NCI-H1694 treated with DMSO at 0.1 percent for 48 hours (cell line): Measurements from ENCODE around the gene PLEKHA5.

Experiments
- DNase-seq: peaks from one replicate; lab custom pipeline; 2025; lab: John Stamatoyannopoulos, UW

Gene PLEKHA5

DNA sequence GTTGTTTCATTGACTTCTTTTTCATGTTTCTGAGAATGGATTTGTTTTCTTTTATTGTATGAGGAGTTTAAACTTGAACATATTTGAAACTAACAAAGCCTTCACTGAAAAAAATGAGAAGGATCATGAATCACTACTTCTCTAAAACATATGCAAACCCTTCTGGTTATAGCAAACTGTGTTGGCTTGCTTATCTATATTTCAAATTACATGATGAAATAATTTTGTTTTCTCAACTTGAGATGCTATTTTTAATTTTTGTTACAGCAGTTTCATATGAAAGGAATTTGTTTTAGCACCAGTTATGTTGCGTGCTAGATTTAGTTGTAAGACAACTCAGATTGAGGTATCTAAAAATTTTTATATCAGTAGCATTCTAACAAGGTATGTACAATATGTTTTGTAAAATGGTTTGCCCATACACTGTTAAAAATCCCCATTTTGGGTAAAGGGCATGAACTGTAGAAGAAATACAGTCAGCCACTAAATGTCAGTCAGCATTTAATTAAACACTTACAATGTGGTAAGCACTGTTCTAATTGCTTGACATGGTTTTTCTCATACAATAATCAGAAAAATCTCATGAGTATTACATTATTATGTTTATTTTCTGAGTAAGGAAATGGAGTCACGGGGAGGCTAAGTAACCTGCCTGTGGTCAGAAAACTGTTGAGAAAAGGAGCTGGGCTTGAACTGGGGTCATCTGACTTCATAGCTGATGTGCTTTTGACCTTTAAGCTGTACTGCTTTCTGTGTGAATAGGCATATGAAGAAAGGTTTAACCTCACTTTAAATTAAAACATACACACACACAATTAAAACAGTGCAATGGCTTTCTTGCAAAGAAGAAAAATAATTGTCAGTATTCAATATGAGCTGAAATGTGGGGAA is 105.7 kb downstream of the PLEKHA5 start:
- no peak for DNase-seq

GRCh38 chr12:19236656-19237055 is 107.1 kb downstream of the PLEKHA5 start:
- no peak for DNase-seq

DNA sequence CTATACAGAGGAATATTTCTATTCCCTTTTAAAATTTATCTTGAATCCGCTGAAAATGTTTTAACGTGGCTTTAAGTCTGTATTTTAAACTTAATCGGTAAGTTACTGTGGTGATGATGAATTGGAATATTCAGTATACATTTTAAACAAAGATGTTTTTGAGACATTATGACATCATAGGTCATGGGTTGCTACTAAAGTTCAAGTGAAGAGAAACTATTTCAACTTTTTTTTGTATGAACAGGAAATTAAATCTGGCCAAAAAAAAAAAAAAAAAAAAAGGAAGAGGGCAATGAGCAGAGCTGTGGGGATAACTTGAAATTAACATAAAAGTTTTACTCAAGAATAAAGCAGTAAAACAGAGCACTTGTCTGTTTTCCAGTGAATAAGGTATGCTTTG is 109.0 kb downstream of the PLEKHA5 start:
- DNase-seq = no peak

DNA sequence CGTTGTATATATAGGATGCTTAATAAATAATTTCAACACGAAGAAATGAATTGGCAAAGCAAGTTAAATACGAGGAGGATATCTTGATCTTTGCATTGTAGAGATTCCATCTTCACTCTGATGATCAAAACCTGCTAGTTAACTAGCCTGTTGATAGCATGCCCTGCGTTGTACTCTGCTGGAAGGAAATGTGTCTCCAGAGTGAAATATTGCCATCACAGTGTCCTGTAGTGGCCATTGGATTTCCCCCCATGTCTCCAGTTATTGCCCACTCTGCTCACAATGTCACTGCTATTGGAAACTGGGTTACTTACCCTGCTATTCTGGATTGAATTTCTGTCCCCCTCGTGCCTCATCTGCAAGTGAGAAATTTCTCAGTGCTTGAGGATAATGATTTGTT is 109.6 kb downstream of the PLEKHA5 start:
- DNase-seq = no peak

DNA sequence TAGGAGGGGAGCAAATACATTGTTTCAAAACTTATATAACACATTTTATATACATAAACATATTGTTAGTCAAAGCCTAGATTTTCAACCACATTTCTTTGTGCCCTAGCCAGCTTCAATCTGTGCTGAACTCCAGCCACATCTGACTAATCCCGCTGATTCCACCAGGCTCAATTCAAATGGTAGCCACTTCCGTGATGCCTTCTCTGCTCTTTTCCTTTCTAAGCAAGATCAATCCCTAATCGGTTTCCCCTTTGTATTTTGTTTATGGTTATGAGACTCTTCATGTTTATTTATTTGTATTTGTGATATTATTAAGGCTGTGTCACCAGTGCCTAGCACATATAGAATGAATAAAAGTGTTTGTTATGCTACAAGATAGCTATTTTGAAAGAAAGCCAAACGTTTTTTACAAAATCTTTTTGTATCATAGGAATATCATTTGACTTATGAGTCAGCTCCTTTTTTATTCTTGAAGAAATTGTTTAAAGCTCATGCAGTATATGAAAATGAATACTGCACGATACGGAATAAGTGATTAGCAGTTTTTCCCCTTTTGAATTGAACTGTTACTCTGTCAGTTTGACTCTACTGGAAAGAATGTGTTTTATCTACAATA is 110.2 kb downstream of the PLEKHA5 start:
- no peak for DNase-seq

DNA sequence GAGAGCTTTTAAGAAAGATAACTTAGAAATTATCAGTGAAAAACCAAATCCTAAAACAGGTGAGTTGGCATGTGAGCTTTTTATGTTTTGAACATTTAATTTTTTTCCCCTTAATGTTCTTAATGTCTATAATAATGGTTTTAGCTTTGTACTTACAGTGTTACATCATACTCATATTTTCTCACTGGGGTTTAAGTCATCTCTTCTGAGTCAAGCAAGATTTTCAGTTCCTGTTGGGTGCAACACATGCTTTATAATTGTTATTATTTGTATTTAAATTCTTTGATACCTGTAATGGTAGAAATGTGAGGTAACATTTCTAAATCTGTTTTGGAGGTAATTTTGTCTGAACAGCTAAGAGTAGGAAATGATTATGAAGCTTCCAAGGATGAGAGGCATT is 113.0 kb downstream of the PLEKHA5 start:
- no peak for DNase-seq

DNA sequence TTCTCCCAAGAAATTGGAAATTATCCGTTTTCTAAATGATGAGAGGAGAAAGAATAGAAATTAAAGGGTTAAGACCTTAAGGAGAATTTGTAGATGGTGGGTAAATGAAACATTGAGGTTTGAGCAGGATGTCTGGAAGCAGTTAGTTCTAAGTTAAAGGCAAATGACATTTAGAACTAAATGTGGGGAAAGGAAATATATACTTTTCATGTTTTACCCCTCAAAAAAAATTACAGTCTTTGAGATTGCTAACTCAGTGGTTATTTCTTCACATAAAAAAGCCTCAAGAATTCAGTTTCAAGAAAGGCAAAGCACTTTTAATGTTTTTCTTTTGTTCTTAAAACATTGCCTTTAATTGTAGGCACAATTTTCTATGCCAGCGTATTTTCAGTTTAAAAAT is 114.0 kb downstream of the PLEKHA5 start:
- no peak for DNase-seq

GRCh38 chr12:19244312-19244711 is 114.8 kb downstream of the PLEKHA5 start:
- DNase-seq = no peak

DNA sequence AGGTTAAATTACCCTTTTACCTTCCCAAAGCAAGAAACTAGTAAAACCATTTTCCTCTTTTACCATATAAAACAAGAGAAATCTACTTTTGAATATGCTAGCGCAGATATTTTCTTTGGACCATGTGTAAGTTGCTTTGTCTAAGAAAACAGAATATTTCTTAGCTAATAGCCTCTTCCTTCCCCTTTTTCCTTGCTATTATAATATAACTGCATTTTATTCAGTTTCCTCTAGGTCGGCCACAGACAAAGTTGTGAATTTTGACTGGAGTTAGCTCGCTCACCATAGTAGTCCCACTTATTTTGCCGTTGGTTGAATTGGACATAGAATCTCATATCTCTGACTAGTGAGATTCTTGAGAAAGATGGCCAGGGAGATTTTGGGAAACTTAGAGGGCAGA is 115.6 kb downstream of the PLEKHA5 start:
- DNase-seq = no peak

GRCh38 chr12:19245666-19246065 is 116.1 kb downstream of the PLEKHA5 start:
- DNase-seq = no peak

- no peak for DNase-seq
Measured at GRCh38 chr12:19246933-19247332, 117.4 kb downstream of the PLEKHA5 start.

- DNase-seq = no peak
Measured at GRCh38 chr12:19248929-19249602, 119.5 kb downstream of the PLEKHA5 start.

GRCh38 chr12:19251481-19252132 is 122.1 kb downstream of the PLEKHA5 start:
- no peak for DNase-seq

- DNase-seq = no peak
Measured at GRCh38 chr12:19260135-19260534, 130.6 kb downstream of the PLEKHA5 start.

DNA sequence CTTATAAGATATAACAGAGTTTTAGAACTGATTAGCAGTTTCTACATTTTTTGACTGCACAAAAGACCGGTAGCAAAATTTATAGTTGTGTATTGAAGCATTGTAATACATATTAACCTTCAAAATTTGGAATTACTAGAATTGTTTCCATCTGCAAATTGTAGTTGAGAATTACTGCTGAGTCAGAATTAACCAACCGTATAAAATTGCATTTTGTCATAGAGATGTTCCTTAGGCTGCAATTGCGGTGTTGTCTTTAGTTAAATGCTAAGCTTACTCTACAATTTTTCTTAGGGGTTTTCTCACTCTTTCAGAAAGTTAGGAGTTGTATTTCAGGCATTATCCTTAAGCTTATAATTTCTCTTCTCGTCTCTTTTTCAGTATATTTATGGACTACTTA is 132.2 kb downstream of the PLEKHA5 start:
- DNase-seq = no peak

DNA sequence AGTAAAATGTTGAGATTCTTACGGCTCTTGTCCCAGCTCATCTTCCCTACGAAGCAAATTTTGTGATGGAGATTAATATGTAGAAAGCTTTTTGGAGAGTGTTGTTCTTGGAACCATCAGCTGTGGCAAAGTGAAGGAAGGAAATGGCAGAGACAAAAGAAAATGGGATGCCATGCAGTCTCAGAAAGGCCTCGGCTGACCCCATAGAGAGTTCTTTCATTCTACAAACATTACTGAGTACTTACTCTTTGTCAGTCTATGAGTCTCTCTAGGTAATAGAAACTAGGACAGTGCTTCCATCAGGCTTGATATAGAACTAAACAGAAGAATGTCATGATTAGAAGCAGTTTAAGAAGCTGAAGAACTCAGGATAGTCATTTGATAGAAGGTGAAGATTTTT is 134.1 kb downstream of the PLEKHA5 start:
- DNase-seq = no peak

DNA sequence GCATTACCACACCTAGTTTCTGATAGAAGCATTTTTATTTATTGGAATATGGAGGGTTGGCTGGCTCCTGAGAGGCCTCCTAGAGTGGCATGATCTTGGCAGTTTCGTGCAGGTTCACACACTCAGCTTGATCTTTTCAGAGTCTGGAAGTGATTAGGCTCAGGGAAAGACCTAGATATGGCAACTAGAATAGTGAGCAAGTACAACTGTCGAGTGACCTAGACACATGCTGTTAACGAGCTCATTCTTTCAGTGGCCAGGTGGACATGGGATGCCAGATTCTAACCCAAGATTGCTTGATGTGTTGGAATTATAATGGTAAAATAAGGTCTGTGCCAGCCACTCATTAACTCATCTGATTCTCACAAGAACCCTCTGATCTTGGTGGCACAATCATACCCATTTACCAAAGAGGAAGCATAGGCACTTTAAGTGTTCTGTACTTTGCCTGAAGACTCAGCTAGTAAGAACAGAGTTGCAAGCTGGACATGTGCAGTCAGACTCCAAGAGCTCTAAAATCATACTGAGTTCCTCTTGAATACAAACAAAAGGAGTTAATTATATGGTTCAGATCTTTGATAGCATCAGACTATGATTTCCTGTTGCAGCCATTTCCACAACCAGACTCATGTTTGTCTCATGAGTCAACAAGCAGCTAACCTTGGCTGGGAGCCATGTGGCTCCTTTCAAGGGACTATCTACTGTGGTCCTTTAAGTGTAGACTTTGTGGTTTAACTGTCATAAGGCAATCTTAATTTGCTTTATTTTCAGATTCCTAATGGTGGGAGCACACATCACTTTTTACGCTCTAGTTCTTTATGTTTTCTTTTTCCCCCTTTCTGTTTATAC is 144.2 kb downstream of the PLEKHA5 start:
- no peak for DNase-seq

- DNase-seq = no peak
Measured at GRCh38 chr12:19276767-19277166, 147.2 kb downstream of the PLEKHA5 start.

GRCh38 chr12:19277711-19278110 is 148.2 kb downstream of the PLEKHA5 start:
- no peak for DNase-seq

GRCh38 chr12:19278407-19278806 is 148.9 kb downstream of the PLEKHA5 start:
- DNase-seq = no peak

DNA sequence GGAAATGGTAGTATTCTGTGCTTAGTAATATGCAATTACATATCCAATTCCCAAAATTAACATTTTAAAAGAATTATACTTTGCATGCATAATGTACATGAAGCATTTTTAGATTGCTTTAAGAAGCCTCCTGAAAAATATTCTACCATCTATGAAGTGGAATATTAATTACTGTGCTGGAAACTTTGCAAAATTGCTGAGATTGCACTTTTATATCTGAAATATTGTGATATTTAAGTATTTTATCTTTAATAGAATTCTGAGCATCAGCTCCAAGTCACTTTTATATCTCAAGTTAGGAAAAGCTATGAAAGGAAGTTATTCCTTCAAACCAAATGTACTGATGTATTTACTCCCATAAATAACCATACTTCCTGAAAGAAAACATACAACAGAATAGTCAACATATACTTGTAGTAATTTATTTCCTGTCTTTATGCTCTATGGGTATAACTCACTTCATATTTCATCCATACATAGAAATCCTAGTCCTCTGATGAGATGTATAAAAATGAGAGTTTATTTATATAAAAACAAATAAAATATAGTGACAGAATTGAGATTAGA is 152.7 kb downstream of the PLEKHA5 start:
- DNase-seq = no peak
